ENCODE measurements around the gene BRME1. TPM values are rescaled to one million over a fixed set of nuclear protein-coding genes. Genes with fewer than 3 reads are reported as not detected.

The BRME1 gene
- total and polyA plus RNA-seq, 2 of the 13 experiments (the other 11 are each of a cell fraction or from before 2014, with no cell fraction given) = 0.74 to 1.5 TPM

DNA sequence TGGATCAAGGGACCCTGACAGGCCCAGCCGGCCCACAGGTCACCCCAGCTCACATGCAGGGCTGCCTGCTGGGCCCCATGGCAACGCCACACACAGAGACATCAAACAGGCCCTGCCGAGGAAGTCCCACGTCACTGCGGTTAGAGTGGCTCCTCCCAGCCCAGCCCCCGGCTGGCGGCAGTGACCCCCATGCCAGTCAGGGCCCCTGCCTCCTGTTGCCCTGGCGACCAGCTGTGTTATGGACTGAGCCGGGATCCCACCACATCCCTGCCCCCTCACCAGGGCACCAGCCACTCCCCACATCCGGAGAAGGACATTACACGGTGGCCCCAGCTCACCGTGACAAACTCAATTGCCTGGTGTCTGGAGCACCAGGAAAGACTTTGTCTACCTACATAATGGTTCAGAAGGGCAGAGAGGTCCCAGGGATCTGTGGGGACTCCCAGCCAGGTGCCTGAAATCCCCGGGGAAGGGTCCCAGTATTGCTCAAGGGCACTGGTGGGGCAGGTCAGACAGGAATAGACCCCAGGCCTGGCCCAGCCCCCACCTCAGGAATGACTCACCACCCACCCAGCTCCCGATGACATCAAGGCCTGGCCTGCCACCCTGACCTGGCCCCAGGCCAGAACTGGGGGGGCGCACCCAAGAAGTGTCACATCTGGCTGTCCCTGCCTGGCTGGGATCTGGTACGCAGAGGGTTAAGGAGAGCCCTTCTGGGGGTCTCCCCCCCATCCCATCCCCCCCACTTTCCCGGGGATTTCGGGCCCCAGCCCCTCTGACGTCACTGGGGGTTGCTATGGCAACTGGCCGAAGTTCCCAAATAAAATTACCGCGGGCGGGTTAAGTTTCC lies 59.1 kb downstream of the BRME1 start (continued):
- TF ChIP-seq PITX1 (CRISPR knock-in tag; IDR thresholded peaks at IDR 0.05) (0 out of 2 replicates have a peak, but pooled peaks have one; percentile 25), ZNF367 (CRISPR knock-in tag; IDR thresholded peaks at IDR 0.05; ENCODE audit: borderline replicate concordance) (no peak), HNRNPK (IDR thresholded peaks at IDR 0.05; ENCODE audit: low read depth, low read length, poor library complexity, severe bottlenecking) (no peak), ZIK1 (CRISPR knock-in tag; IDR thresholded peaks at IDR 0.05; ENCODE audit: borderline replicate concordance, low read depth) (no peak), TAF15 (IDR thresholded peaks at IDR 0.05; ENCODE audit: low read depth, low read length, poor library complexity, severe bottlenecking) (peak; percentile 21), RARG (CRISPR knock-in tag; IDR thresholded peaks at IDR 0.05; ENCODE audit: low read depth) (no peak), ZNF589 (CRISPR knock-in tag; conservative IDR thresholded peaks at IDR 0.05) (no peak), SP1 (IDR thresholded peaks at IDR 0.05) (no peak), SP1 (CRISPR knock-in tag; IDR thresholded peaks at IDR 0.05) (peak; percentile 56), ZNF383 (CRISPR knock-in tag; IDR thresholded peaks at IDR 0.05; ENCODE audit: borderline replicate concordance) (no peak), KLF12 (CRISPR knock-in tag; IDR thresholded peaks at IDR 0.05; ENCODE audit: borderline replicate concordance) (0 out of 2 replicates have a peak, but pooled peaks have one; percentile 22), ELF1 (CRISPR knock-in tag; IDR thresholded peaks at IDR 0.05) (peak; percentile 54; the same call in 1 of the 2 replicates), TRIM24 (CRISPR knock-in tag; IDR thresholded peaks at IDR 0.05) (no peak), HMG20A (CRISPR knock-in tag; IDR thresholded peaks at IDR 0.05; ENCODE audit: borderline replicate concordance) (peak; percentile 32; the same call in 1 of the 2 replicates), NFYC (CRISPR knock-in tag; IDR thresholded peaks at IDR 0.05) (0 out of 2 replicates have a peak, but pooled peaks have one; percentile 20), NR2F1 (CRISPR knock-in tag; IDR thresholded peaks at IDR 0.05) (peak; percentile 14 to 17; a peak in 2 of 4 replicates), MXI1 (IDR thresholded peaks at IDR 0.05; ENCODE audit: borderline replicate concordance, low read depth, low read length) (peak; percentile 87; the same call in 2 of the 3 replicates), SP5 (CRISPR knock-in tag; IDR thresholded peaks at IDR 0.05; ENCODE audit: borderline replicate concordance, low read depth) (peak; percentile 95), MED8 (CRISPR knock-in tag; IDR thresholded peaks at IDR 0.05; ENCODE audit: insufficient replicate concordance) (peak; percentile 42), ZNF605 (CRISPR knock-in tag; IDR thresholded peaks at IDR 0.05) (peak; percentile 52; the same call in 1 of the 2 replicates), NR2F6 (IDR thresholded peaks at IDR 0.05) (peak; percentile 52; the same call in 1 of the 2 replicates), NR2F6 (CRISPR knock-in tag; IDR thresholded peaks at IDR 0.05) (peak; percentile 67), KDM5B (CRISPR knock-in tag; IDR thresholded peaks at IDR 0.05; ENCODE audit: borderline replicate concordance) (peak; percentile 33; the same call in 1 of the 2 replicates), SIN3B (IDR thresholded peaks at IDR 0.05; ENCODE audit: low read length) (0 out of 2 replicates have a peak, but pooled peaks have one; percentile 56)
- TF ChIP-seq, protein P1, sequence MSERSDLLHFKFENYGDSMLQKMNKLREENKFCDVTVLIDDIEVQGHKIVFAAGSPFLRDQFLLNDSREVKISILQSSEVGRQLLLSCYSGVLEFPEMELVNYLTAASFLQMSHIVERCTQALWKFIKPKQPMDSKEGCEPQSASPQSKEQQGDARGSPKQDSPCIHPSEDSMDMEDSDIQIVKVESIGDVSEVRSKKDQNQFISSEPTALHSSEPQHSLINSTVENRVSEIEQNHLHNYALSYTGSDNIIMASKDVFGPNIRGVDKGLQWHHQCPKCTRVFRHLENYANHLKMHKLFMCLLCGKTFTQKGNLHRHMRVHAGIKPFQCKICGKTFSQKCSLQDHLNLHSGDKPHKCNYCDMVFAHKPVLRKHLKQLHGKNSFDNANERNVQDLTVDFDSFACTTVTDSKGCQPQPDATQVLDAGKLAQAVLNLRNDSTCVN (CRISPR knock-in tag; IDR thresholded peaks at IDR 0.05; ENCODE audit: borderline replicate concordance) = no peak
- TF ChIP-seq, protein P2, sequence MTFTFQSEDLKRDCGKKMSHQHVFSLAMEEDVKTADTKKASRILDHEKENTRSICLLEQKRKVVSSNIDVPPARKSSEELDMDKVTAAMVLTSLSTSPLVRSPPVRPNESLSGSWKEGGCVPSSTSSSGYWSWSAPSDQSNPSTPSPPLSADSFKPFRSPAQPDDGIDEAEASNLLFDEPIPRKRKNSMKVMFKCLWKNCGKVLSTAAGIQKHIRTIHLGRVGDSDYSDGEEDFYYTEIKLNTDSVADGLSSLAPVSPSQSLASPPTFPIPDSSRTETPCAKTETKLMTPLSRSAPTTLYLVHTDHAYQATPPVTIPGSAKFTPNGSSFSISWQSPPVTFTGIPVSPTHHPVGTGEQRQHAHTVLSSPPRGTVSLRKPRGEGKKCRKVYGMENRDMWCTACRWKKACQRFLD (CRISPR knock-in tag; IDR thresholded peaks at IDR 0.05; ENCODE audit: borderline replicate concordance) = no peak
